ENCODE measurements around the gene TBC1D19. TPM values are rescaled to one million over a fixed set of nuclear protein-coding genes. Genes with fewer than 3 reads are reported as not detected.

Gene TBC1D19
- total RNA-seq, 1 experiment from 2014 or later = 19.1 TPM

GRCh38 chr4:26746802-26747213 is 162.9 kb downstream of the TBC1D19 start:
- Mint-ChIP-seq H3K27ac (ENCODE audit: unreplicated experiment) (no peak overlapping the region), H3K9me3 (ENCODE audit: unreplicated experiment) (no peaks in the 10 kb centered on the region), H3K36me3 (ENCODE audit: insufficient read depth, unreplicated experiment) (peaks cover 7% of the 10 kb centered on the region), H3K4me1 (ENCODE audit: low read depth, unreplicated experiment) (no peaks in the 10 kb centered on the region), H3K4me3 (ENCODE audit: unreplicated experiment) (no peak overlapping the region), H3K27me3 (ENCODE audit: insufficient read depth, unreplicated experiment) (no peaks in the 10 kb centered on the region)
- intact Hi-C loops (cut with micrococcal nuclease; ENCODE audit: unreplicated experiment) = no loop called here
- Histone ChIP-seq H3K4me1 (no peaks in the 10 kb centered on the region), H3K9me3 (no peaks in the 10 kb centered on the region), H3K27me3 (replicated peaks; ENCODE audit: control insufficient read depth, insufficient read depth, low read length) (no peaks in the 10 kb centered on the region), H3K36me3 (ENCODE audit: control insufficient read depth, insufficient read depth, low read length) (no peaks in the 10 kb centered on the region), H3K4me3 (ENCODE audit: low read depth, low read length) (no peak overlapping the region)
- BruUV-seq (replicated peaks) = no TSS peak
- no peak for DNase-seq
- CTCF ChIA-PET = no interaction called here
- POLR2A ChIA-PET = no interaction called here
- no peak for TF ChIP-seq CTCF (IDR thresholded peaks at IDR 0.05; ENCODE audit: insufficient read depth in 1 of 2, low read depth in 1 of 2, low read length in 1 of 2, severe bottlenecking in 1 of 2, unreplicated experiment in 1 of 2)

GRCh38 chr4:26748811-26749210 is 164.9 kb downstream of the TBC1D19 start:
- Histone ChIP-seq H3K36me3 (ENCODE audit: control insufficient read depth, insufficient read depth, low read length) (no peaks in the 10 kb centered on the region), H3K4me1 (no peaks in the 10 kb centered on the region), H3K27me3 (replicated peaks; ENCODE audit: control insufficient read depth, insufficient read depth, low read length) (no peaks in the 10 kb centered on the region), H3K9me3 (no peaks in the 10 kb centered on the region), H3K4me3 (ENCODE audit: low read depth, low read length) (no peak overlapping the region)
- no peaks in the 10 kb centered on the region for H3K9me3 Mint-ChIP-seq (ENCODE audit: unreplicated experiment)
- H3K36me3 Mint-ChIP-seq (ENCODE audit: insufficient read depth, unreplicated experiment) = peaks cover 7% of the 10 kb centered on the region
- no peaks in the 10 kb centered on the region for H3K4me1 Mint-ChIP-seq (ENCODE audit: low read depth, unreplicated experiment)
- no peak overlapping the region for H3K4me3 Mint-ChIP-seq (ENCODE audit: unreplicated experiment)
- intact Hi-C loops (cut with micrococcal nuclease; ENCODE audit: unreplicated experiment) = no loop called here
- no peak for DNase-seq
- ChIA-PET POLR2A (no interaction called here), CTCF (no interaction called here)
- no peaks in the 10 kb centered on the region for H3K27me3 Mint-ChIP-seq (ENCODE audit: insufficient read depth, unreplicated experiment)
- BruUV-seq (replicated peaks) = no TSS peak
- TF ChIP-seq CTCF (IDR thresholded peaks at IDR 0.05; ENCODE audit: insufficient read depth in 1 of 2, low read depth in 1 of 2, low read length in 1 of 2, severe bottlenecking in 1 of 2, unreplicated experiment in 1 of 2) = no peak
- H3K27ac Mint-ChIP-seq (ENCODE audit: unreplicated experiment) = no peak overlapping the region

- DNase-seq = no peak
- POLR2A ChIA-PET = no interaction called here
- Mint-ChIP-seq H3K9me3 (ENCODE audit: unreplicated experiment) (no peaks in the 10 kb centered on the region), H3K4me1 (ENCODE audit: low read depth, unreplicated experiment) (no peaks in the 10 kb centered on the region), H3K27me3 (ENCODE audit: insufficient read depth, unreplicated experiment) (no peaks in the 10 kb centered on the region), H3K27ac (ENCODE audit: unreplicated experiment) (no peak overlapping the region), H3K36me3 (ENCODE audit: insufficient read depth, unreplicated experiment) (peaks cover 7% of the 10 kb centered on the region), H3K4me3 (ENCODE audit: unreplicated experiment) (no peak overlapping the region)
- no TSS peak for BruUV-seq (replicated peaks)
- no peaks in the 10 kb centered on the region for H3K9me3 ChIP-seq
- H3K4me1 ChIP-seq = no peaks in the 10 kb centered on the region
- H3K4me3 ChIP-seq (ENCODE audit: low read depth, low read length) = no peak overlapping the region
- CTCF ChIA-PET = no interaction called here
- no peak for TF ChIP-seq CTCF (IDR thresholded peaks at IDR 0.05; ENCODE audit: insufficient read depth in 1 of 2, low read depth in 1 of 2, low read length in 1 of 2, severe bottlenecking in 1 of 2, unreplicated experiment in 1 of 2)
- no peaks in the 10 kb centered on the region for H3K36me3 ChIP-seq (ENCODE audit: control insufficient read depth, insufficient read depth, low read length)
- H3K27me3 ChIP-seq (replicated peaks; ENCODE audit: control insufficient read depth, insufficient read depth, low read length) = no peaks in the 10 kb centered on the region
- intact Hi-C loops (cut with micrococcal nuclease; ENCODE audit: unreplicated experiment) = no loop called here
These were observed 166.0 kb downstream of the TBC1D19 start for GRCh38 chr4:26749867-26750266.

Measured in Caco-2 (cell line).